ENCODE data around the gene TMEM200A. TPM values are rescaled to one million over a fixed set of nuclear protein-coding genes. Genes with fewer than 3 reads are reported as not detected.

Gene TMEM200A
- total and polyA plus RNA-seq, 3 donors from 2014 or later: 3.6 to 5.5 (median 5.5) TPM

- WGBS, 2 donors: 42 to 44% methylated on average over 2 of the region's 2 CpGs
- no peak for DNase-seq
- intact Hi-C loops (cut with DNase I; ENCODE audit: low total_unique reads): no loop called here
- no peak overlapping the region for H3K27ac ChIP-seq
- no peaks in the 10 kb centered on the region for H3K4me1 ChIP-seq
- no peaks in the 10 kb centered on the region for H3K9me3 ChIP-seq
- H3K36me3 ChIP-seq (ENCODE audit: low read depth, missing control alignments): no peaks in the 10 kb centered on the region
- H3K27me3 ChIP-seq: no peaks in the 10 kb centered on the region
- H3K4me3 ChIP-seq: no peak overlapping the region
- no peak for TF ChIP-seq CTCF (IDR thresholded peaks at IDR 0.05)
Measured at GRCh38 chr6:130357436-130357835, 8.4 kb upstream of the TMEM200A start.

- intact Hi-C loops (cut with DNase I; ENCODE audit: low total_unique reads): no loop called here
- no peaks in the 10 kb centered on the region for H3K36me3 ChIP-seq (ENCODE audit: low read depth, missing control alignments)
- H3K4me3 ChIP-seq: no peak overlapping the region
- no peaks in the 10 kb centered on the region for H3K9me3 ChIP-seq
- no peaks in the 10 kb centered on the region for H3K27me3 ChIP-seq
- no peak overlapping the region for H3K27ac ChIP-seq
- TF ChIP-seq POLR2A (IDR thresholded peaks at IDR 0.05) (no peak), CTCF (IDR thresholded peaks at IDR 0.05) (no peak)
- DNase-seq: no peak
- no peaks in the 10 kb centered on the region for H3K4me1 ChIP-seq
Measured at GRCh38 chr6:130359736-130360135, 6.1 kb upstream of the TMEM200A start.

- H3K27me3 ChIP-seq: no peaks in the 10 kb centered on the region
- H3K4me3 ChIP-seq: no peak overlapping the region
- no peaks in the 10 kb centered on the region for H3K4me1 ChIP-seq
- 58 to 82% methylated on average over 4 of the region's 4 CpGs for WGBS, 2 donors
- no peak overlapping the region for H3K27ac ChIP-seq
- TF ChIP-seq POLR2A (IDR thresholded peaks at IDR 0.05) (no peak), CTCF (IDR thresholded peaks at IDR 0.05) (no peak)
- DNase-seq: no peak
- intact Hi-C loops (cut with DNase I; ENCODE audit: low total_unique reads): no loop called here
- H3K36me3 ChIP-seq (ENCODE audit: low read depth, missing control alignments): no peaks in the 10 kb centered on the region
- no peaks in the 10 kb centered on the region for H3K9me3 ChIP-seq
Measured at GRCh38 chr6:130362128-130362527, 3.7 kb upstream of the TMEM200A start.

GRCh38 chr6:130364224-130364780 lies 1.5 kb upstream of the TMEM200A start:
- Histone ChIP-seq H3K27me3 (no peaks in the 10 kb centered on the region), H3K36me3 (ENCODE audit: low read depth, missing control alignments) (no peaks in the 10 kb centered on the region), H3K4me1 (no peaks in the 10 kb centered on the region), H3K9me3 (no peaks in the 10 kb centered on the region), H3K27ac (no peak overlapping the region), H3K4me3 (no peak overlapping the region)
- no peak for DNase-seq
- WGBS, 2 donors: 27 to 48% methylated on average over 3 of the region's 3 CpGs
- intact Hi-C loops (cut with DNase I; ENCODE audit: low total_unique reads): no loop called here
- TF ChIP-seq CTCF (IDR thresholded peaks at IDR 0.05): no peak
- no peak for TF ChIP-seq POLR2A (IDR thresholded peaks at IDR 0.05)

All from testis (tissue), 3 donors.